Hepatocyte (in vitro differentiated cells): ENCODE results near the gene PRDX1. TPM values are rescaled to one million over a fixed set of nuclear protein-coding genes. Genes with fewer than 3 reads are reported as not detected.

Source experiments
- DNase-seq: peaks from one replicate; pipeline ENCODE4 v3.0.0-alpha.2; 2016; ENCODE audit warnings: low spot score
- H2AFZ ChIP-seq: fragments of 200-600 bp; sonication (generic); 2 replicates; pipeline ENCODE4 v1.6.0; 2016; ENCODE audit warnings: antibody characterized with exemption, mild to moderate bottlenecking
- H3K27ac ChIP-seq: fragments of 200-600 bp; sonication (generic); 2 replicates; pipeline ENCODE4 v1.5.1; 2016; ENCODE audit warnings: mild to moderate bottlenecking
- H3K27me3 ChIP-seq: fragments of 200-600 bp; sonication (generic); 2 replicates; pipeline ENCODE4 v1.6.1; 2016
- H3K36me3 ChIP-seq: fragments of 200-600 bp; sonication (generic); replicated peaks from 2 replicates; pipeline ENCODE4 v1.5.1; 2016; ENCODE audit warnings: low read depth; ENCODE audit not compliant: insufficient read depth
- H3K4me1 ChIP-seq: fragments of 200-600 bp; sonication (generic); 2 replicates; pipeline ENCODE4 v1.5.1; 2016; ENCODE audit warnings: mild to moderate bottlenecking, moderate library complexity; ENCODE audit not compliant: insufficient read depth
- H3K4me2 ChIP-seq: fragments of 200-600 bp; sonication (generic); 2 replicates; pipeline ENCODE4 v1.6.0; 2016
- H3K4me3 ChIP-seq: fragments of 200-600 bp; sonication (generic); 2 replicates; pipeline ENCODE4 v1.5.1; 2016; ENCODE audit warnings: mild to moderate bottlenecking
- H3K79me2 ChIP-seq: fragments of 200-600 bp; sonication (generic); 2 replicates; pipeline ENCODE4 v1.6.0; 2017; ENCODE audit warnings: mild to moderate bottlenecking
- H3K9me2 ChIP-seq: fragments of 200-600 bp; sonication (generic); replicated peaks from 2 replicates; pipeline ENCODE4 v1.6.0; 2017; ENCODE audit warnings: mild to moderate bottlenecking; ENCODE audit not compliant: insufficient read depth
- H3K9me3 ChIP-seq: fragments of 200-600 bp; sonication (generic); 2 replicates; pipeline ENCODE4 v1.5.1; 2016; ENCODE audit warnings: low read depth, mild to moderate bottlenecking
- H4K20me1 ChIP-seq: fragments of 200-600 bp; sonication (generic); 2 replicates; pipeline ENCODE4 v1.6.0; 2016; ENCODE audit warnings: mild to moderate bottlenecking; ENCODE audit not compliant: insufficient read depth, poor library complexity, severe bottlenecking
- EZH2 ChIP-seq: fragments of 200-600 bp; sonication (generic); IDR thresholded peaks from 2 replicates; pipeline ENCODE4 v1.6.1; 2016; ENCODE audit warnings: antibody characterized with exemption, mild to moderate bottlenecking, borderline replicate concordance
- EZH2phosphoT487 ChIP-seq: fragments of 200-600 bp; sonication (generic); IDR thresholded peaks from one replicate; pipeline ENCODE4 v1.6.1; 2018; ENCODE audit warnings: antibody characterized with exemption, mild to moderate bottlenecking, low read depth, moderate library complexity; ENCODE audit not compliant: unreplicated experiment, severe bottlenecking
- WGBS: methylation state at CpG from one replicate; pipeline ENCODE4 v1.1.6; 2016; ENCODE audit warnings: low lambda C conversion rate; ENCODE audit errors: missing lambda C conversion rate; 5-methylcytosine and 5-hydroxymethylcytosine counted together
- polyA plus RNA-seq: library from polyadenylated mRNA; unstranded; fragments of >200 nt; fragmentation: Nextera tagmentation; extraction: Ambion mirVana; gene quantifications from 2 replicates; pipeline ENCODE4 v1.2.1, GENCODE V29; 2016
- total RNA-seq: library from RNA; depleted of rRNA; stranded (reverse); fragments of >200 nt; gene quantifications from 2 replicates; pipeline ENCODE4 v1.2.3, GENCODE V29; 2014
- TF ChIP-seq, protein P1 (sequence below): fragments of 200-600 bp; sonication (generic); IDR thresholded peaks from 2 replicates; pipeline ENCODE4 v1.5.1; 2016; ENCODE audit warnings: antibody characterized with exemption, mild to moderate bottlenecking; ENCODE audit not compliant: poor library complexity

The PRDX1 gene
- total and polyA plus RNA-seq, 2 experiments from 2014 or later, result 523 to 660 TPM

DNA sequence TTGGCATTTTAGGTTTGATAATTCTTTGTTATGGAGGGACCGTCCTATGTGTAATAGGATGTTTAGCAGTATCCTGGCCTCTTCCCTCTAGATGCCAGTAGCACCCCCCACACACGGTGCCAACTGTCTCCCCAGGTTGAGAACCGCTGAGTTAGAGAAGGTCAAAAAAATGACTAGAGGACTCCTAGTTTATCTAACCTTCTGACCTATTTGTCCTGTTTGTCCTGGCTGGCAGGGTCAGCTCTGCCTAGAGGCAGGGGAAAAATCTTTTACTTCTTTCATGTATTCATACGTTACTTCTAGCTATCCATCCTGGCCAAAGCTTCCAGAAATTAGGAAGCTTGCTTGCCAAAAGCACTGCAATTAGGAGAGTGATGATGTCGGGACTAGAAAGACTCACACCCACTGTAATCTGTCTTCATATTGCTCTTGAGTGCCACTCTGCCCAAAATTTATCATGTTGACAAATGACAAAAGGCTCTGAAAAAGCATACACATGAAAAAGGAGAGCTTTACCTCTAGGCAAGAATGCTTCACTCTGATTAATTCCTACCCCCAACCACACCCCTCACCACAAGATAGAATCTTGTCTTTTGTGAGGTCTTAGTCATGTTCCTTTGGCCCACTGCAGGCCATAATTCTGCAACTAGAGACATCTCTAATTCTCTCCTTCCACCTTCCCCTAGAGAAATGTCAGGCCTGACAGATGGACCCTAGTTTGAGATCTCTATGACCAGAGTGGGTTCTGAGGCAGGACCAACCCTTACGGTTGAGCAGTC is 14.5 kb upstream of the PRDX1 start:
- TF ChIP-seq EZH2 (no peak), EZH2phosphoT487 (no peak)
- TF ChIP-seq, protein P1, sequence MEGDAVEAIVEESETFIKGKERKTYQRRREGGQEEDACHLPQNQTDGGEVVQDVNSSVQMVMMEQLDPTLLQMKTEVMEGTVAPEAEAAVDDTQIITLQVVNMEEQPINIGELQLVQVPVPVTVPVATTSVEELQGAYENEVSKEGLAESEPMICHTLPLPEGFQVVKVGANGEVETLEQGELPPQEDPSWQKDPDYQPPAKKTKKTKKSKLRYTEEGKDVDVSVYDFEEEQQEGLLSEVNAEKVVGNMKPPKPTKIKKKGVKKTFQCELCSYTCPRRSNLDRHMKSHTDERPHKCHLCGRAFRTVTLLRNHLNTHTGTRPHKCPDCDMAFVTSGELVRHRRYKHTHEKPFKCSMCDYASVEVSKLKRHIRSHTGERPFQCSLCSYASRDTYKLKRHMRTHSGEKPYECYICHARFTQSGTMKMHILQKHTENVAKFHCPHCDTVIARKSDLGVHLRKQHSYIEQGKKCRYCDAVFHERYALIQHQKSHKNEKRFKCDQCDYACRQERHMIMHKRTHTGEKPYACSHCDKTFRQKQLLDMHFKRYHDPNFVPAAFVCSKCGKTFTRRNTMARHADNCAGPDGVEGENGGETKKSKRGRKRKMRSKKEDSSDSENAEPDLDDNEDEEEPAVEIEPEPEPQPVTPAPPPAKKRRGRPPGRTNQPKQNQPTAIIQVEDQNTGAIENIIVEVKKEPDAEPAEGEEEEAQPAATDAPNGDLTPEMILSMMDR, result no peak

DNA sequence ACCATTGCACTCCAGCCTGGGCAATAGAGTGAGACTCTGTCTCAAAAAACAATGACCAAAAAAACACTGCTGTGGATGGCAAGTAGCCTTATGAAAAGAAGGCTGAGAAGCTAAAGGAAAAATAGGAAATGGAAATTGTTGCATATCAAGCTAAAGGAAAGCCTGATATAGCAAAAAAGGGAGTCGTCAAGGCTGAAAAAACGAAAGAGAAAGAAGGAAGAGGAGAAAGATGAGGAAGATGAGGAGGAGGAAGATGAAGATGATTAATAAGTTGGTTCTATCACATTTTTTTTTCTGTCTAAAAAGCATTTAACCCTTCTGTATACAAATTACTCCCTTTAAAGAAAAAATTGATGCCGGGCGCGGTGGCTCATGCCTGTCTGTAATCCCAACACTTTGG is 10.2 kb upstream of the PRDX1 start:
- Histone ChIP-seq H4K20me1 (no peaks in the 10 kb centered on the region), H2AFZ (no peak overlapping the region), H3K9me2 (no peaks in the 10 kb centered on the region), H3K36me3 (no peaks in the 10 kb centered on the region), H3K27ac (no peak overlapping the region), H3K4me1 (no peaks in the 10 kb centered on the region), H3K27me3 (no peaks in the 10 kb centered on the region), H3K79me2 (no peaks in the 10 kb centered on the region), H3K4me3 (no peak overlapping the region), H3K4me2 (no peak overlapping the region), H3K9me3 (no peaks in the 10 kb centered on the region)
- WGBS, result 90% methylated on average over 5 of the region's 5 CpGs
- TF ChIP-seq EZH2phosphoT487 (no peak), EZH2 (no peak)
- TF ChIP-seq, protein P1, result no peak
- DNase-seq, result no peak

More for the DNA sequence above, 14.5 kb upstream of the PRDX1 start:
- no peak overlapping the region for H3K4me3 ChIP-seq
- no peak overlapping the region for H3K4me2 ChIP-seq
- WGBS, result 80% methylated on average over 6 of the region's 6 CpGs
- no peaks in the 10 kb centered on the region for H4K20me1 ChIP-seq
- no peak overlapping the region for H2AFZ ChIP-seq
- H3K36me3 ChIP-seq, result no peaks in the 10 kb centered on the region
- H3K9me2 ChIP-seq, result no peaks in the 10 kb centered on the region
- no peaks in the 10 kb centered on the region for H3K27me3 ChIP-seq
- DNase-seq, result no peak
- no peaks in the 10 kb centered on the region for H3K9me3 ChIP-seq
- no peaks in the 10 kb centered on the region for H3K4me1 ChIP-seq
- H3K27ac ChIP-seq, result no peak overlapping the region
- H3K79me2 ChIP-seq, result no peaks in the 10 kb centered on the region

DNA sequence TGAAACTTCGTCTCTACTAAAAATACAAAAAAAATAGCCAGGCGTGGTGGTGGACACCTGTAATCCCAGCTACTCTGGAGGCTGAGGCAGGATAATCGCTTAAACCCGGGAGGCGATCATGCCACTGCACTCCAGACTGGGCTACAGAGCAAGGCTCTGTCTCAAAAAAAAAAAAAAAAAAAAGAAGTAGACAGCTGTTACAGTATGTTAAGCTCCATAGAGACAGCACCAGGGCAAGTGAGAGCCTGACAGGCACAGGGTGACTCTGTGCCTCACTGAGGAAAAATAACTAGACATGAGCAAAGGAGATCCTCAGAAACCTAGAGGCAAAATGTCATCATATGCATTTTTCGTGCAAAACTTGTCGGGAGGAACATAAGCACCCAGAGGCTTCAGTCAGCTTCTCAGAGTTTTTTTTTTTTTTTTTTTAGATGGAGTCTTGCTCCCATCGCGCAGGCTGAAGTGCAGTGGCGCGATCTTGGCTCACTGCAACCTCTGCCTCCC is 9.0 kb upstream of the PRDX1 start:
- no peaks in the 10 kb centered on the region for H3K79me2 ChIP-seq
- no peaks in the 10 kb centered on the region for H3K27me3 ChIP-seq
- H3K9me3 ChIP-seq, result no peaks in the 10 kb centered on the region
- no peak overlapping the region for H3K4me3 ChIP-seq
- H3K27ac ChIP-seq, result no peak overlapping the region
- WGBS, result 95% methylated on average over 11 of the region's 11 CpGs
- H2AFZ ChIP-seq, result no peak overlapping the region
- TF ChIP-seq, protein P1, result no peak
- TF ChIP-seq EZH2, result no peak
- no peak for DNase-seq
- H3K4me1 ChIP-seq, result no peaks in the 10 kb centered on the region
- H4K20me1 ChIP-seq, result no peaks in the 10 kb centered on the region
- no peaks in the 10 kb centered on the region for H3K36me3 ChIP-seq
- no peak overlapping the region for H3K4me2 ChIP-seq
- H3K9me2 ChIP-seq, result no peaks in the 10 kb centered on the region
